Endometrium (tissue), 2 donors: ENCODE measurements around the gene NRSN1.
"Not testable (repeated sequence)": the region's sequence is repeated elsewhere in the genome, so short reads cannot be mapped to it uniquely, and the experiment has no call there.

Experiments used
- FAIRE-seq: peaks from 2 replicates; lab custom pipeline; 2012; peaks lifted over from hg19 to GRCh38; lab: Jason Lieb, UNC
- donor health status: control.
- donor health status: control.

NRSN1 gene

GRCh38 chr6:24142733-24143132 lies 16.7 kb downstream of the NRSN1 start:
- FAIRE-seq: not testable (repeated sequence)

- no peak for FAIRE-seq
These were observed 19.7 kb downstream of the NRSN1 start for GRCh38 chr6:24145690-24146131.

- FAIRE-seq: no peak
These were observed 20.9 kb downstream of the NRSN1 start for GRCh38 chr6:24146871-24147270.

GRCh38 chr6:24147511-24148153 lies 21.6 kb downstream of the NRSN1 start:
- FAIRE-seq: no peak

GRCh38 chr6:24148154-24148570 lies 22.1 kb downstream of the NRSN1 start:
- FAIRE-seq: no peak

GRCh38 chr6:24148684-24149083 lies 22.7 kb downstream of the NRSN1 start:
- FAIRE-seq: no peak

- no peak for FAIRE-seq
These were observed 23.3 kb downstream of the NRSN1 start for GRCh38 chr6:24149296-24149695.

GRCh38 chr6:24149836-24150235 lies 23.8 kb downstream of the NRSN1 start:
- FAIRE-seq: no peak

- no peak for FAIRE-seq
These were observed 26.0 kb downstream of the NRSN1 start for GRCh38 chr6:24152014-24152413.

- FAIRE-seq: no peak
These were observed 28.1 kb downstream of the NRSN1 start for GRCh38 chr6:24154121-24154520.

- FAIRE-seq: no peak
These were observed 31.9 kb downstream of the NRSN1 start for GRCh38 chr6:24157886-24158285.

- no peak for FAIRE-seq
These were observed 57.6 kb downstream of the NRSN1 start for GRCh38 chr6:24183584-24183983.

GRCh38 chr6:24186349-24186748 lies 60.3 kb downstream of the NRSN1 start:
- FAIRE-seq: no peak

GRCh38 chr6:24187965-24188577 lies 62.1 kb downstream of the NRSN1 start:
- FAIRE-seq: no peak

- no peak for FAIRE-seq
These were observed 62.6 kb downstream of the NRSN1 start for GRCh38 chr6:24188578-24189080.

GRCh38 chr6:24191346-24191745 lies 65.3 kb downstream of the NRSN1 start:
- no peak for FAIRE-seq

- no peak for FAIRE-seq
These were observed 67.3 kb downstream of the NRSN1 start for GRCh38 chr6:24193364-24193763.

- FAIRE-seq: no peak
These were observed 69.1 kb downstream of the NRSN1 start for GRCh38 chr6:24194978-24195700.

- FAIRE-seq: no peak
These were observed 70.0 kb downstream of the NRSN1 start for GRCh38 chr6:24195836-24196597.
